Measurements from ENCODE around the gene LYSMD3.

Gene LYSMD3

DNA sequence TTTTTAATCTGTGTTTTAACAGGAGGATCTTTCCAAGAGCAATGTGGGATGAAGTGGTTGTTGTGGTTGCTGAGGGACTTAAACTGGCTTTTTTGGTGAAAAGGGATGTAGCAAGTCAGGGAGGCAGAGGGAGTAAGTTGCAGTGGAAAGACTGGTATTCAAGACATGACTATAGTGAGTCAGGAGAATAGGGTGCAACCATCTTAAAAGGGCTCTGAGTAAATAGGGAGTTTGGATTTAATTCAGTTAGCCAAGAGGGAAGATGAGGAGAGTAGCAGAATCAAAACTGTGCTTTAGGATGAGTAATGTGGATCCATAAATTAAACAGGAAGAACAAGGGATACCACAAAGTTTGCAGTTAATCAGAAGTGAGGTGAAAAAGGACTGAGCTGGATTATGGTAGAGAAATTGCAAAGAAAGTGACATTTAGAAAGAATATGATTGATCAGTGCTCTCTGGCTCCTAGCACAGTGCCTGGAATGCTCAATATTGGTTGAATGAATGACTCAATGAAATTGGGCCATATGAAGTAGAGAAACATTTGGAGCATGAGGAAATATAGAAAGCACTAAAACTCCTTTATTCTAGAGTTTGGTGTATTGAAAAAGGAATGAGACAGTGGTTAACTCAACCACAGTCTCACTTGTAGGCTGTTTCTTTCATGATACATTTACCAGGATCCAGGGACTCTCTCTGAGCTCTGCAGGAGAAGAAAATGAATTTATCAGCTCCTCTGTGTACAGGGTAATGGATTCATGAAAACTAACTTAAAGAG is 49.6 kb downstream of the LYSMD3 start:
- no peak for DNase-seq (ENCODE audit: low spot score)

- no peak for DNase-seq (ENCODE audit: low spot score)
These were observed 51.7 kb downstream of the LYSMD3 start for GRCh38 chr5:90477621-90478215.

DNA sequence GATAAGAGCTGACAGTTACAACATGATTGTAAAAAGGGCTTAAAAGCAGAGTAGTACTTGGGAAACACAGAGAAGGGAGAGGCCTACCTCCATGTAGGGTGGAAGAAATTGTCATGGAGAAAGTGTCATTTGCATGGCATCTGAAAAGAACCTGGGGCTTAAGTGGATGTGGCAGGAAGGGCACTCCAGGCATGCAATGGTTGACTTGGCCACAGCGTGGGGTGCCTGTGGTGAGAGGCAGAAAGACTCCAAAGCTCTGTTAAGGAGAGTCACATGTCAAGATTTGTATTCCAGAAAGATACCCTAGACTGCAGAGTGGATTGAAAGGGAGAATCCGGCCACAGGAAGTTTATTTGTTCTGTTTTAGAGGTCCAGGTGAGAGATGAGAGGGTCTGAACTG is 52.3 kb downstream of the LYSMD3 start:
- DNase-seq (ENCODE audit: low spot score): no peak

DNA sequence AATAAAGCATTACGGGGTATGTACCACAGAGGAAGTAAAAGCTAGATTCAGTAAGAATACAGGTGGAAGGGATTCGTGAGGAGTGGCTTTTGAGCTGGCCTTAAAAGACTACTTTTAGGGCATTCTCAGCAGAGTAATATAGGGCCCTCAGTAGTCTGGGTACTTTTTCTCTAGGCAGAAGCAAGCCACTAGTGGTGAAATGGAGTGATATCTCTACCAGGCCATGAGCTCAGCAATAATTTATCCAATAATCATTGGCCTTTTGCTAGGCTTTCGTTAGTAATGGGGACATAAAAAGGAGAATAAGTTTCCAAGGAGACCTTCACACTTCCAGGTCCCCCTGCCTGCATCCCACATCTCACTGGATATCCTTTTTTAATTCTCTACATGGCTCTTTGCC is 53.0 kb downstream of the LYSMD3 start:
- no peak for DNase-seq (ENCODE audit: low spot score)

- DNase-seq (ENCODE audit: low spot score): no peak
These were observed 53.9 kb downstream of the LYSMD3 start for GRCh38 chr5:90475436-90475980.

DNA sequence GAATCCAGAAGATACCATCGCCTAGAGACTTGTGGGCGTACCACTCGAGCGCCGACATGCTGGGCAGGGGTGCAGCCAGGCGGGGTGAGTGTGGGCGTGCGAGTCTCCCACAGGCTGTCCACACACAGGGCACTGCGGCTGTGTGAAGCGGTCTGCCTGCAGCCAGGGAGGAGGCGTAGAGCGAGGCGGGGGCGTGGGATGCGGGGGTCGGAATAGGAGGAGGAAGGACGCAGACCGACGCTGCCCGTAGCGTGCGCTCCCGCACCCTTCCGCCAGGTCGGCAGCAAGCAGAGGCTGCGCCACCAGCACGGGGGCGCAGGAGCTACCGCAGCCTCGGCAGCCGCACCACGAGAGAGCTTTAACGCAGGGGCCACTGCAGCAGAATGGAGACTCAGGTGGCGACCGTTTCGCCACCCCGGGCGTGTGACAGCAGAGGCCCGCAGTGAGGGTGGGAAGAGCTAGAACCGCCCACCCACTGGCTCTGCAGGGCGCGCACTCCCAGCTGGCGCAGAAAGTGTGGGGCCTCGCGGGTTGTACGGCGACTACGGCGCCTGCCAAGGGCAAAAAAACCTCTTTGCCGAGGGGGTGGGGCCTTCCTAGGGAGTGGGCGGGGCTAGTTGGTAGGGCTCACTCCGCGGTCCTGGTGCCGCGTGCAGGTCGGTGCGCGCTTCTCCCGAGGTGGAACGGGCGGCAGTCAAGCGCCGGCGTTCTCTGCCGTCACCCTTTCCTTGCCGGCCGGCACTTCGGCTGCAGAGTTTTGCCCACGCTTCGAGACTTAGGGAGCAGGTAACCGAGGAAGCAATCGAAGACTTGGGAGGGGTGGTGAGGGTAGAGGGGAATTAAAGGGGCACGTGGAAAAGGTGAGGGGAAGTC is 54.9 kb downstream of the LYSMD3 start, which contains the start of the genes MBLAC2 and POLR3G:
Gene MBLAC2, minus strand, starts transcription at position 537 of the 873 bp plus-strand sequence. Its CDS starts 479 bp downstream, at position 58.
Gene POLR3G, plus strand, starts transcription at position 630 of the 873 bp plus-strand sequence. CDS start 10,704 bp downstream, outside the sequence.
- peak; percentile 96 for DNase-seq (ENCODE audit: low spot score)

- peak; percentile 19 for DNase-seq (ENCODE audit: low spot score)
These were observed 55.8 kb downstream of the LYSMD3 start for GRCh38 chr5:90473396-90474234.

- DNase-seq (ENCODE audit: low spot score): peak; percentile 11
These were observed 56.5 kb downstream of the LYSMD3 start for GRCh38 chr5:90472783-90473395.
